ACC112 (cell line): ENCODE data around the gene LRRC28.

Experiments
- H2AFZ ChIP-seq: fragments of 200-600 bp; sonication (generic); one replicate; pipeline ENCODE4 v1.6.0; 2017; ENCODE audit warnings: antibody characterized with exemption, low read length; ENCODE audit not compliant: unreplicated experiment
- H3K27ac ChIP-seq: fragments of 200-600 bp; sonication (generic); 2 replicates; pipeline ENCODE4 v1.5.1; 2014; ENCODE audit warnings: low read depth, mild to moderate bottlenecking, antibody characterized with exemption, low read length, moderate library complexity
- H3K27me3 ChIP-seq: fragments of 200-600 bp; sonication (generic); 2 replicates; pipeline ENCODE4 v1.6.1; 2014; ENCODE audit warnings: mild to moderate bottlenecking, antibody characterized with exemption, low read length, moderate library complexity, mixed read lengths; ENCODE audit not compliant: insufficient read depth
- H3K36me3 ChIP-seq: fragments of 200-600 bp; sonication (generic); 2 replicates; pipeline ENCODE4 v1.6.1; 2016; ENCODE audit warnings: mild to moderate bottlenecking, antibody characterized with exemption, low read length, moderate library complexity, mixed read lengths; ENCODE audit not compliant: insufficient read depth
- H3K4me1 ChIP-seq: fragments of 200-600 bp; sonication (generic); one replicate; pipeline ENCODE4 v1.6.1; 2016; ENCODE audit warnings: low read length, mixed read lengths; ENCODE audit not compliant: insufficient read depth, unreplicated experiment, control insufficient read depth
- H3K4me3 ChIP-seq: fragments of 200-600 bp; sonication (generic); 2 replicates; pipeline ENCODE4 v1.5.1; 2014; ENCODE audit warnings: mild to moderate bottlenecking, low read depth, low read length
- H3K79me2 ChIP-seq: fragments of 200-600 bp; sonication (generic); one replicate; pipeline ENCODE4 v1.6.0; 2016; ENCODE audit warnings: low read length; ENCODE audit not compliant: control insufficient read depth, unreplicated experiment, insufficient read depth

LRRC28 gene

GRCh38 chr15:99322643-99323405, 71.5 kb downstream of the LRRC28 start:
- H3K27ac ChIP-seq, result no peak overlapping the region
- no peak overlapping the region for H3K4me3 ChIP-seq
- H3K27me3 ChIP-seq, result no peaks in the 10 kb centered on the region
- peaks cover 28% of the 10 kb centered on the region for H3K4me1 ChIP-seq
- H3K36me3 ChIP-seq, result no peaks in the 10 kb centered on the region
- H2AFZ ChIP-seq, result no peak overlapping the region
- H3K79me2 ChIP-seq, result no peaks in the 10 kb centered on the region

GRCh38 chr15:99324082-99324620, 72.9 kb downstream of the LRRC28 start:
- no peaks in the 10 kb centered on the region for H3K79me2 ChIP-seq
- H3K27ac ChIP-seq, result peak overlapping the region; percentile 83
- H3K27me3 ChIP-seq, result no peaks in the 10 kb centered on the region
- H2AFZ ChIP-seq, result peak overlapping the region; percentile 86
- H3K4me3 ChIP-seq, result peak overlapping the region; percentile 60
- no peaks in the 10 kb centered on the region for H3K36me3 ChIP-seq
- H3K4me1 ChIP-seq, result peaks cover 28% of the 10 kb centered on the region

- Histone ChIP-seq H3K79me2 (no peaks in the 10 kb centered on the region), H3K4me1 (peaks cover 28% of the 10 kb centered on the region), H3K27me3 (no peaks in the 10 kb centered on the region), H3K4me3 (peak overlapping the region; percentile 60), H2AFZ (peak overlapping the region; percentile 69), H3K27ac (peak overlapping the region; percentile 83), H3K36me3 (no peaks in the 10 kb centered on the region)
Measured at GRCh38 chr15:99324700-99325099, 73.4 kb downstream of the LRRC28 start.

- Histone ChIP-seq H3K4me1 (peaks cover 23% of the 10 kb centered on the region), H3K27me3 (no peaks in the 10 kb centered on the region), H3K36me3 (no peaks in the 10 kb centered on the region), H3K27ac (no peak overlapping the region), H3K4me3 (no peak overlapping the region), H3K79me2 (no peaks in the 10 kb centered on the region), H2AFZ (no peak overlapping the region)
Measured at GRCh38 chr15:99326235-99326634, 75.0 kb downstream of the LRRC28 start.

GRCh38 chr15:99328106-99329072, 77.1 kb downstream of the LRRC28 start:
- H3K4me3 ChIP-seq, result no peak overlapping the region
- H3K79me2 ChIP-seq, result no peaks in the 10 kb centered on the region
- H3K4me1 ChIP-seq, result peaks cover 16% of the 10 kb centered on the region
- H3K27ac ChIP-seq, result no peak overlapping the region
- H3K27me3 ChIP-seq, result no peaks in the 10 kb centered on the region
- no peaks in the 10 kb centered on the region for H3K36me3 ChIP-seq
- no peak overlapping the region for H2AFZ ChIP-seq

GRCh38 chr15:99331381-99331780, 80.1 kb downstream of the LRRC28 start:
- no peaks in the 10 kb centered on the region for H3K27me3 ChIP-seq
- no peaks in the 10 kb centered on the region for H3K79me2 ChIP-seq
- no peak overlapping the region for H3K4me3 ChIP-seq
- H3K27ac ChIP-seq, result no peak overlapping the region
- no peak overlapping the region for H2AFZ ChIP-seq
- peaks cover 5% of the 10 kb centered on the region for H3K4me1 ChIP-seq
- H3K36me3 ChIP-seq, result no peaks in the 10 kb centered on the region

- Histone ChIP-seq H3K79me2 (no peaks in the 10 kb centered on the region), H3K27ac (no peak overlapping the region), H3K4me1 (peaks cover 5% of the 10 kb centered on the region), H3K27me3 (no peaks in the 10 kb centered on the region), H2AFZ (no peak overlapping the region), H3K4me3 (no peak overlapping the region), H3K36me3 (no peaks in the 10 kb centered on the region)
Measured at GRCh38 chr15:99333413-99333812, 82.1 kb downstream of the LRRC28 start.

- Histone ChIP-seq H2AFZ (no peak overlapping the region), H3K36me3 (no peaks in the 10 kb centered on the region), H3K27ac (no peak overlapping the region), H3K4me1 (peaks cover 5% of the 10 kb centered on the region), H3K27me3 (no peaks in the 10 kb centered on the region), H3K79me2 (no peaks in the 10 kb centered on the region), H3K4me3 (no peak overlapping the region)
Measured at GRCh38 chr15:99333981-99334380, 82.7 kb downstream of the LRRC28 start.

- Histone ChIP-seq H3K4me3 (no peak overlapping the region), H2AFZ (no peak overlapping the region), H3K36me3 (no peaks in the 10 kb centered on the region), H3K27ac (no peak overlapping the region), H3K27me3 (no peaks in the 10 kb centered on the region), H3K4me1 (peaks cover 10% of the 10 kb centered on the region), H3K79me2 (no peaks in the 10 kb centered on the region)
Measured at GRCh38 chr15:99335508-99335907, 84.2 kb downstream of the LRRC28 start.

- Histone ChIP-seq H3K79me2 (no peaks in the 10 kb centered on the region), H3K27ac (no peak overlapping the region), H3K4me3 (no peak overlapping the region), H3K4me1 (peaks cover 8% of the 10 kb centered on the region), H3K36me3 (no peaks in the 10 kb centered on the region), H3K27me3 (no peaks in the 10 kb centered on the region), H2AFZ (no peak overlapping the region)
Measured at GRCh38 chr15:99336794-99337193, 85.5 kb downstream of the LRRC28 start.
